HEK293 (cell line): ENCODE results near the gene FOXR2.

ENCODE experiments used
- CTCF ChIA-PET: fragments of 350-600 bp; formaldehyde crosslinking; extraction: SDS; loops from one replicate; lab custom pipeline; 2021; ENCODE audit warnings: antibody characterized with exemption; lab: Yijun Ruan, JAX
- POLR2A ChIA-PET: fragments of 300-600 bp; formaldehyde crosslinking; extraction: SDS; loops from one replicate; lab custom pipeline; 2020; ENCODE audit warnings: antibody characterized with exemption, inconsistent platforms; lab: Yijun Ruan, JAX
- H3K27ac ChIP-seq: fragments of 200-500 bp; sonication (Bioruptor generic); 2 replicates; pipeline ENCODE4 v1.5.1; 2014; ENCODE audit warnings: low read depth, low read length, control low read depth, inconsistent platforms; ENCODE audit errors: extremely low read depth
- H3K36me3 ChIP-seq, 2 experiments: fragments of 200-500 bp in 1 of 2; sonication (Bioruptor generic) in 1 of 2; 1 replicate in 1 of 2; 2 replicates in 1 of 2; pipeline ENCODE4 v1.5.1; 2014 to 2017; ENCODE audit warnings: inconsistent platforms in 2 of 2, low read length in 2 of 2; ENCODE audit not compliant: control insufficient read depth in 2 of 2, insufficient read depth in 1 of 2
- H3K4me1 ChIP-seq: fragments of 200-500 bp; sonication (Bioruptor generic); 2 replicates; pipeline ENCODE4 v1.5.1; 2014; ENCODE audit warnings: mild to moderate bottlenecking, low read length, inconsistent platforms; ENCODE audit not compliant: control insufficient read depth, insufficient read depth
- H3K4me3 ChIP-seq: 2 replicates; pipeline ENCODE4 v1.5.1; 2011; ENCODE audit warnings: low read depth, mild to moderate bottlenecking, control low read depth, low read length, moderate library complexity
- H3K9me3 ChIP-seq: fragments of 200-500 bp; sonication (Bioruptor generic); 2 replicates; pipeline ENCODE4 v1.5.1; 2014; ENCODE audit warnings: low read depth, low read length, inconsistent platforms; ENCODE audit not compliant: control insufficient read depth, insufficient read depth
- BCL11B ChIP-seq: fragments of 450-650 bp; formaldehyde crosslinking; IDR thresholded peaks from 2 replicates; pipeline ENCODE4 v1.5.1; 2016; ENCODE audit warnings: low read depth, missing biosample characterization, missing genetic modification characterization
- HOXC10 ChIP-seq: sonication (generic); formaldehyde crosslinking; IDR thresholded peaks from 2 replicates; pipeline ENCODE4 v1.8.1; 2023; ENCODE audit warnings: mild to moderate bottlenecking, missing genetic modification reagents
- KLF1 ChIP-seq: fragments of 450-650 bp; formaldehyde crosslinking; IDR thresholded peaks from 2 replicates; pipeline ENCODE4 v1.5.1; 2016; ENCODE audit warnings: missing biosample characterization, missing genetic modification characterization
- YY2 ChIP-seq: fragments of 450-650 bp; formaldehyde crosslinking; IDR thresholded peaks from 2 replicates; pipeline ENCODE4 v1.5.1; 2016; ENCODE audit warnings: missing biosample characterization, missing genetic modification characterization
- ZBTB21 ChIP-seq: fragments of 450-650 bp; formaldehyde crosslinking; IDR thresholded peaks from 2 replicates; pipeline ENCODE4 v1.5.1; 2017; ENCODE audit warnings: missing biosample characterization, missing genetic modification characterization
- ZFP69B ChIP-seq: fragments of 450-650 bp; formaldehyde crosslinking; IDR thresholded peaks from 2 replicates; pipeline ENCODE4 v1.5.1; 2016; ENCODE audit warnings: missing biosample characterization, missing genetic modification characterization
- ZNF140 ChIP-seq: fragments of 450-650 bp; formaldehyde crosslinking; IDR thresholded peaks from 2 replicates; pipeline ENCODE4 v1.5.1; 2016; ENCODE audit warnings: missing biosample characterization, missing genetic modification characterization
- ZNF175 ChIP-seq: fragments of 450-650 bp; formaldehyde crosslinking; IDR thresholded peaks from 2 replicates; pipeline ENCODE4 v1.5.1; 2016; ENCODE audit warnings: missing biosample characterization, missing genetic modification characterization
- ZNF350 ChIP-seq: fragments of 450-650 bp; formaldehyde crosslinking; IDR thresholded peaks from 2 replicates; pipeline ENCODE4 v1.5.0; 2017; ENCODE audit warnings: missing biosample characterization, mild to moderate bottlenecking, missing genetic modification characterization
- ZNF544 ChIP-seq: fragments of 450-650 bp; formaldehyde crosslinking; IDR thresholded peaks from 2 replicates; pipeline ENCODE4 v1.5.0; 2017; ENCODE audit warnings: missing biosample characterization, missing genetic modification characterization
- ZNF777 ChIP-seq: fragments of 450-650 bp; formaldehyde crosslinking; IDR thresholded peaks from 2 replicates; pipeline ENCODE4 v1.5.1; 2017; ENCODE audit warnings: missing biosample characterization, missing genetic modification characterization, borderline replicate concordance
- ZNF785 ChIP-seq: fragments of 450-650 bp; formaldehyde crosslinking; IDR thresholded peaks from 2 replicates; pipeline ENCODE4 v1.5.1; 2016; ENCODE audit warnings: missing biosample characterization, missing genetic modification characterization
- ZNF791 ChIP-seq: fragments of 450-650 bp; formaldehyde crosslinking; IDR thresholded peaks from 2 replicates; pipeline ENCODE4 v1.5.1; 2016; ENCODE audit warnings: missing biosample characterization, missing genetic modification characterization
- TF ChIP-seq, protein P1 (sequence below): fragments of 450-650 bp; formaldehyde crosslinking; IDR thresholded peaks from 2 replicates; pipeline ENCODE4; 2016; ENCODE audit warnings: missing biosample characterization, missing genetic modification characterization
- TF ChIP-seq, protein P2 (sequence below): fragments of 450-650 bp; formaldehyde crosslinking; IDR thresholded peaks from 2 replicates; pipeline ENCODE4 v1.5.1; 2016; ENCODE audit warnings: missing biosample characterization, missing genetic modification characterization, borderline replicate concordance
- TF ChIP-seq, protein P3 (sequence below): fragments of 450-650 bp; formaldehyde crosslinking; optimal IDR thresholded peaks from 2 replicates; pipeline ENCODE3; 2016; ENCODE audit warnings: missing biosample characterization, mild to moderate bottlenecking, missing genetic modification characterization
- TF ChIP-seq, protein P4 (sequence below): fragments of 450-650 bp; formaldehyde crosslinking; IDR thresholded peaks from 2 replicates; pipeline ENCODE4 v1.5.0; 2017; ENCODE audit warnings: missing biosample characterization, missing genetic modification characterization, borderline replicate concordance
- TF ChIP-seq, protein P5 (sequence below): fragments of 450-650 bp; formaldehyde crosslinking; IDR thresholded peaks from 2 replicates; pipeline ENCODE4 v1.5.1; 2016; ENCODE audit warnings: missing biosample characterization, missing genetic modification characterization
- TF ChIP-seq, protein P6 (sequence below): fragments of 450-650 bp; formaldehyde crosslinking; conservative IDR thresholded peaks from 2 replicates; pipeline ENCODE4 v1.5.1; 2016; ENCODE audit warnings: low read depth, missing biosample characterization, missing genetic modification characterization

Gene FOXR2

DNA sequence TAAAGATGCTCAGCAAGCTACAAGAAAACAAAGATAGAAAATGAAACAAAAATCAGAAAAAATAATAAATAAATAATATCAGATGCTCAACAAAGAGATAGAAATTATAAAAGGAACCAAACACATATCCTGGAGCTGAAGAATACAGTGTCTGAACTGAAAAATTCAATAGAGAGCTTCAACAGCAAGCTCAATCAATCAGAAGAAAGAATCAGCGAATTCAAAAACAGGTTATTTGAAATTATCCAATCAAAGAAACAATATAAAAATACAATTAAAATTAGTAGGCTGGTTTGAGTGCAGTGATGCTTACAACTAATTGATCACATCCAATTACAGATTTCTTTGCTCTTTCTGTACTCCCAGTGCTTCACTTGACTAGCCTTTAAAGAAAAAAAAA is 40.8 kb upstream of the FOXR2 start:
- ChIA-PET POLR2A (no interaction called here), CTCF (no interaction called here)
- no peaks in the 10 kb centered on the region for H3K36me3 ChIP-seq
- no peaks in the 10 kb centered on the region; the same call in 1 of the 2 replicates for H3K9me3 ChIP-seq
- H3K4me1 ChIP-seq: no peaks in the 10 kb centered on the region
- TF ChIP-seq ZNF140 (tag by site-specific recombination): no peak
- TF ChIP-seq, protein P1, sequence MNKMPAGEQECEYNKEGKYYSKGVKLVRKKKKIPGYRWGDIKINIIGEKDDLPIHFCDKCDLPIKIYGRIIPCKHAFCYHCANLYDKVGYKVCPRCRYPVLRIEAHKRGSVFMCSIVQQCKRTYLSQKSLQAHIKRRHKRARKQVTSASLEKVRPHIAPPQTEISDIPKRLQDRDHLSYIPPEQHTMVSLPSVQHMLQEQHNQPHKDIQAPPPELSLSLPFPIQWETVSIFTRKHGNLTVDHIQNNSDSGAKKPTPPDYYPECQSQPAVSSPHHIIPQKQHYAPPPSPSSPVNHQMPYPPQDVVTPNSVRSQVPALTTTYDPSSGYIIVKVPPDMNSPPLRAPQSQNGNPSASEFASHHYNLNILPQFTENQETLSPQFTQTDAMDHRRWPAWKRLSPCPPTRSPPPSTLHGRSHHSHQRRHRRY (tag by site-specific recombination): no peak
- TF ChIP-seq HOXC10 (CRISPR knock-in tag): no peak
- no peak for TF ChIP-seq BCL11B (tag by site-specific recombination)
- TF ChIP-seq, protein P2, sequence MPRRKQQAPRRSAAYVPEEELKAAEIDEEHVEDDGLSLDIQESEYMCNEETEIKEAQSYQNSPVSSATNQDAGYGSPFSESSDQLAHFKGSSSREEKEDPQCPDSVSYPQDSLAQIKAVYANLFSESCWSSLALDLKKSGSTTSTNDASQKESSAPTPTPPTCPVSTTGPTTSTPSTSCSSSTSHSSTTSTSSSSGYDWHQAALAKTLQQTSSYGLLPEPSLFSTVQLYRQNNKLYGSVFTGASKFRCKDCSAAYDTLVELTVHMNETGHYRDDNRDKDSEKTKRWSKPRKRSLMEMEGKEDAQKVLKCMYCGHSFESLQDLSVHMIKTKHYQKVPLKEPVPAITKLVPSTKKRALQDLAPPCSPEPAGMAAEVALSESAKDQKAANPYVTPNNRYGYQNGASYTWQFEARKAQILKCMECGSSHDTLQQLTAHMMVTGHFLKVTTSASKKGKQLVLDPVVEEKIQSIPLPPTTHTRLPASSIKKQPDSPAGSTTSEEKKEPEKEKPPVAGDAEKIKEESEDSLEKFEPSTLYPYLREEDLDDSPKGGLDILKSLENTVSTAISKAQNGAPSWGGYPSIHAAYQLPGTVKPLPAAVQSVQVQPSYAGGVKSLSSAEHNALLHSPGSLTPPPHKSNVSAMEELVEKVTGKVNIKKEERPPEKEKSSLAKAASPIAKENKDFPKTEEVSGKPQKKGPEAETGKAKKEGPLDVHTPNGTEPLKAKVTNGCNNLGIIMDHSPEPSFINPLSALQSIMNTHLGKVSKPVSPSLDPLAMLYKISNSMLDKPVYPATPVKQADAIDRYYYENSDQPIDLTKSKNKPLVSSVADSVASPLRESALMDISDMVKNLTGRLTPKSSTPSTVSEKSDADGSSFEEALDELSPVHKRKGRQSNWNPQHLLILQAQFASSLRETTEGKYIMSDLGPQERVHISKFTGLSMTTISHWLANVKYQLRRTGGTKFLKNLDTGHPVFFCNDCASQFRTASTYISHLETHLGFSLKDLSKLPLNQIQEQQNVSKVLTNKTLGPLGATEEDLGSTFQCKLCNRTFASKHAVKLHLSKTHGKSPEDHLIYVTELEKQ (tag by site-specific recombination): no peak
- no peak for TF ChIP-seq ZNF350 (tag by site-specific recombination)
- no peak for TF ChIP-seq KLF1 (tag by site-specific recombination)
- TF ChIP-seq ZNF785 (tag by site-specific recombination): no peak
- no peak for TF ChIP-seq ZFP69B (tag by site-specific recombination)
- TF ChIP-seq, protein P3, sequence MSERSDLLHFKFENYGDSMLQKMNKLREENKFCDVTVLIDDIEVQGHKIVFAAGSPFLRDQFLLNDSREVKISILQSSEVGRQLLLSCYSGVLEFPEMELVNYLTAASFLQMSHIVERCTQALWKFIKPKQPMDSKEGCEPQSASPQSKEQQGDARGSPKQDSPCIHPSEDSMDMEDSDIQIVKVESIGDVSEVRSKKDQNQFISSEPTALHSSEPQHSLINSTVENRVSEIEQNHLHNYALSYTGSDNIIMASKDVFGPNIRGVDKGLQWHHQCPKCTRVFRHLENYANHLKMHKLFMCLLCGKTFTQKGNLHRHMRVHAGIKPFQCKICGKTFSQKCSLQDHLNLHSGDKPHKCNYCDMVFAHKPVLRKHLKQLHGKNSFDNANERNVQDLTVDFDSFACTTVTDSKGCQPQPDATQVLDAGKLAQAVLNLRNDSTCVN: no peak
- H3K4me3 ChIP-seq: no peak overlapping the region
- no peak overlapping the region for H3K27ac ChIP-seq

DNA sequence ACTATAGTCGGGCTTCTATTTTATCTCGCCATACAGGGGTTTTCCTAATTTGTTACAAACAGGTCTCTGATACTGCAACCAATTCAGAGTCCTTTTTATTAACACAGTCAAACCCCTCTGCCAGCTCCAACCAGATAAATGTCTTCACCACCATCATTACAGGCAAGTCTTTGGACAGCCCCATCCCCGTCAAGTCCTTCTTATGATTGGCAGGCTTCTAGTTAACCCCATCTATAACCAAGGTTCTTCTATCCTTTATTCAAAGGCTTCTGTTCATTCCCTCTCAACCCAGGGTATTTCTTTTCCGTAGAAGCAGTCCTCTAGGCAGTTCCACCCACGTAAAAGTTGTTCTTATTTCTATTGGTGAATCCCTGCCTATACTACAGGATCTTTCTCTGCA is 29.9 kb upstream of the FOXR2 start:
- H3K4me3 ChIP-seq: no peak overlapping the region
- no peak overlapping the region for H3K27ac ChIP-seq
- ChIA-PET POLR2A (no interaction called here), CTCF (no interaction called here)
- H3K4me1 ChIP-seq: no peaks in the 10 kb centered on the region
- no peaks in the 10 kb centered on the region for H3K36me3 ChIP-seq
- H3K9me3 ChIP-seq: no peaks in the 10 kb centered on the region; the same call in 1 of the 2 replicates
- TF ChIP-seq ZNF791 (tag by site-specific recombination) (no peak), ZNF777 (tag by site-specific recombination) (no peak), YY2 (tag by site-specific recombination) (no peak), ZBTB21 (no peak), ZNF544 (tag by site-specific recombination) (no peak), ZNF175 (no peak), ZNF140 (tag by site-specific recombination) (no peak)
- TF ChIP-seq, protein P4, sequence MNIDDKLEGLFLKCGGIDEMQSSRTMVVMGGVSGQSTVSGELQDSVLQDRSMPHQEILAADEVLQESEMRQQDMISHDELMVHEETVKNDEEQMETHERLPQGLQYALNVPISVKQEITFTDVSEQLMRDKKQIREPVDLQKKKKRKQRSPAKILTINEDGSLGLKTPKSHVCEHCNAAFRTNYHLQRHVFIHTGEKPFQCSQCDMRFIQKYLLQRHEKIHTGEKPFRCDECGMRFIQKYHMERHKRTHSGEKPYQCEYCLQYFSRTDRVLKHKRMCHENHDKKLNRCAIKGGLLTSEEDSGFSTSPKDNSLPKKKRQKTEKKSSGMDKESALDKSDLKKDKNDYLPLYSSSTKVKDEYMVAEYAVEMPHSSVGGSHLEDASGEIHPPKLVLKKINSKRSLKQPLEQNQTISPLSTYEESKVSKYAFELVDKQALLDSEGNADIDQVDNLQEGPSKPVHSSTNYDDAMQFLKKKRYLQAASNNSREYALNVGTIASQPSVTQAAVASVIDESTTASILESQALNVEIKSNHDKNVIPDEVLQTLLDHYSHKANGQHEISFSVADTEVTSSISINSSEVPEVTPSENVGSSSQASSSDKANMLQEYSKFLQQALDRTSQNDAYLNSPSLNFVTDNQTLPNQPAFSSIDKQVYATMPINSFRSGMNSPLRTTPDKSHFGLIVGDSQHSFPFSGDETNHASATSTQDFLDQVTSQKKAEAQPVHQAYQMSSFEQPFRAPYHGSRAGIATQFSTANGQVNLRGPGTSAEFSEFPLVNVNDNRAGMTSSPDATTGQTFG (tag by site-specific recombination): no peak
- TF ChIP-seq, protein P5, sequence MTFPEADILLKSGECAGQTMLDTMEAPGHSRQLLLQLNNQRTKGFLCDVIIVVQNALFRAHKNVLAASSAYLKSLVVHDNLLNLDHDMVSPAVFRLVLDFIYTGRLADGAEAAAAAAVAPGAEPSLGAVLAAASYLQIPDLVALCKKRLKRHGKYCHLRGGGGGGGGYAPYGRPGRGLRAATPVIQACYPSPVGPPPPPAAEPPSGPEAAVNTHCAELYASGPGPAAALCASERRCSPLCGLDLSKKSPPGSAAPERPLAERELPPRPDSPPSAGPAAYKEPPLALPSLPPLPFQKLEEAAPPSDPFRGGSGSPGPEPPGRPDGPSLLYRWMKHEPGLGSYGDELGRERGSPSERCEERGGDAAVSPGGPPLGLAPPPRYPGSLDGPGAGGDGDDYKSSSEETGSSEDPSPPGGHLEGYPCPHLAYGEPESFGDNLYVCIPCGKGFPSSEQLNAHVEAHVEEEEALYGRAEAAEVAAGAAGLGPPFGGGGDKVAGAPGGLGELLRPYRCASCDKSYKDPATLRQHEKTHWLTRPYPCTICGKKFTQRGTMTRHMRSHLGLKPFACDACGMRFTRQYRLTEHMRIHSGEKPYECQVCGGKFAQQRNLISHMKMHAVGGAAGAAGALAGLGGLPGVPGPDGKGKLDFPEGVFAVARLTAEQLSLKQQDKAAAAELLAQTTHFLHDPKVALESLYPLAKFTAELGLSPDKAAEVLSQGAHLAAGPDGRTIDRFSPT: no peak
- TF ChIP-seq, protein P6, sequence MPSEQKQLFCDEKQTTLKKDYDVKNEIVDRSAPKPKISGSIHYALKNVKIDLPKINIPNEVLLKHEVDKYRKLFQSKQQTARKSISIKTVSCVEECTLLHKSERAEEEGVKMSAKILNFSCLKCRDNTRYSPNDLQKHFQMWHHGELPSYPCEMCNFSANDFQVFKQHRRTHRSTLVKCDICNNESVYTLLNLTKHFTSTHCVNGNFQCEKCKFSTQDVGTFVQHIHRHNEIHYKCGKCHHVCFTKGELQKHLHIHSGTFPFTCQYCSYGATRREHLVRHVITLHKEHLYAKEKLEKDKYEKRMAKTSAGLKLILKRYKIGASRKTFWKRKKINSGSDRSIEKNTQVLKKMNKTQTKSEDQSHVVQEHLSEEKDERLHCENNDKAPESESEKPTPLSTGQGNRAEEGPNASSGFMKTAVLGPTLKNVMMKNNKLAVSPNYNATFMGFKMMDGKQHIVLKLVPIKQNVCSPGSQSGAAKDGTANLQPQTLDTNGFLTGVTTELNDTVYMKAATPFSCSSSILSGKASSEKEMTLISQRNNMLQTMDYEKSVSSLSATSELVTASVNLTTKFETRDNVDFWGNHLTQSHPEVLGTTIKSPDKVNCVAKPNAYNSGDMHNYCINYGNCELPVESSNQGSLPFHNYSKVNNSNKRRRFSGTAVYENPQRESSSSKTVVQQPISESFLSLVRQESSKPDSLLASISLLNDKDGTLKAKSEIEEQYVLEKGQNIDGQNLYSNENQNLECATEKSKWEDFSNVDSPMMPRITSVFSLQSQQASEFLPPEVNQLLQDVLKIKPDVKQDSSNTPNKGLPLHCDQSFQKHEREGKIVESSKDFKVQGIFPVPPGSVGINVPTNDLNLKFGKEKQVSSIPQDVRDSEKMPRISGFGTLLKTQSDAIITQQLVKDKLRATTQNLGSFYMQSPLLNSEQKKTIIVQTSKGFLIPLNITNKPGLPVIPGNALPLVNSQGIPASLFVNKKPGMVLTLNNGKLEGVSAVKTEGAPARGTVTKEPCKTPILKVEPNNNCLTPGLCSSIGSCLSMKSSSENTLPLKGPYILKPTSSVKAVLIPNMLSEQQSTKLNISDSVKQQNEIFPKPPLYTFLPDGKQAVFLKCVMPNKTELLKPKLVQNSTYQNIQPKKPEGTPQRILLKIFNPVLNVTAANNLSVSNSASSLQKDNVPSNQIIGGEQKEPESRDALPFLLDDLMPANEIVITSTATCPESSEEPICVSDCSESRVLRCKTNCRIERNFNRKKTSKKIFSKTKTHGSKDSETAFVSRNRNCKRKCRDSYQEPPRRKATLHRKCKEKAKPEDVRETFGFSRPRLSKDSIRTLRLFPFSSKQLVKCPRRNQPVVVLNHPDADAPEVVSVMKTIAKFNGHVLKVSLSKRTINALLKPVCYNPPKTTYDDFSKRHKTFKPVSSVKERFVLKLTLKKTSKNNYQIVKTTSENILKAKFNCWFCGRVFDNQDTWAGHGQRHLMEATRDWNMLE (tag by site-specific recombination): no peak
